HG02943 (cell line): Measurements from ENCODE around the gene RNF43.

Source experiments
- ATAC-seq: cut with Tn5 transposase; IDR thresholded peaks from one replicate; pipeline ENCODE4 v1.9.1; 2021; ENCODE audit warnings: mild to moderate bottlenecking, low read depth, moderate library complexity; ENCODE audit not compliant: unreplicated experiment

RNF43 gene

GRCh38 chr17:58383892-58384462, 33.4 kb downstream of the RNF43 start:
- ATAC-seq = no peak

DNA sequence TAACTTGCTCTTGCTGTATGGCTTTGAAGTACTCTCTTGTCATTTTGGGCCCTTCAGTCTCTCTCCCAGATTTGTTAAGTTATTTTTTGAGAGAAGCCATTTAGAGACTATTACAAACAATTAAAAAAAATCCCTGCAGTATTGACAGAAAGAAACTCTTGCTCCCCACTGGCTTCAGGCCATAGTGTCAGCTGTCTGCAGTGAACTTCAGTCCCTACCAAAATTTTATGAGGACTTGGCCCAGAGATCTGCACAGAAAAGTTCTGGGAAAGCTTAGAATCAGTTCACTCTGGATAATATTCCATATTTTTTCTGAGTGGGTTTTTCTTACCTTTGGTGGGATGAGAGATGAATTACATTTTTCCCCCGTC, 34.5 kb downstream of the RNF43 start:
- no peak for ATAC-seq

DNA sequence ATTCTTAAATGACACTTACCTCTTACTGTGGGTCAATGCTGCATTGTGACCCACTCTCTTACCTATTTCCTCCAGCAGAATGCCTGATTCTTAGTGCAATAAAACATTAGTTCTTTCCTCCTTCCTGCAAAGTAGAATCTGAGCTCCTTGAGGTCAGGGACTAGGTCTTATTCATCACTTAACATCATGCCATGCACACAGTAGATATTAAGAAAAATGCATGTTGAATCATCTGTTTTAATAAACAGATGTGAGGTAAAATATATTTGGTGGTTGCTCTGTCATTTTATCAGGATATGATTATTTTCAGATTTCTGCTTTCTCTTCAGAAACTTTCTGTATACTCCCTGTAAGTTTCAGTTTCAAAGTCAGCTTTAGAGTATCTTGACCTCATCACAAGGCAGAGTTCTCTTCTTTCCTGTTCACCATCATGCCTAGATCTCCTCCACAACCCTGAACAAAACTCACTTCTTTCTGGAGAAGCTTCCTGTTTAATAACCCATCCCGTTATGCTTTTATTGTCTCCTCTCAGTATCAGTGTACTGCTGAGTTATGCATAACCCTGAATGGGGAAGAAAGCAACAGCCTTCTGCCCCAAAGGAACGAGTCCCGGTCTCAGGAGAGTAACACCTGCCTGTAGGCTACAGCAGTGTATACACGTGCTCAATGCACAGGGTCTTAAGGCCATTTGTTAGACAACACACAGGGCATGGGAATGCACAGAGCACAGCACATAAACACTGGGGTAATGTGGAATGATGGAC, 35.0 kb downstream of the RNF43 start:
- no peak for ATAC-seq

- ATAC-seq = no peak
Measured at GRCh38 chr17:58381124-58382035, 36.0 kb downstream of the RNF43 start.

GRCh38 chr17:58380207-58381123, 36.9 kb downstream of the RNF43 start:
- no peak for ATAC-seq

GRCh38 chr17:58379511-58379824, 37.9 kb downstream of the RNF43 start:
- ATAC-seq = no peak

- ATAC-seq = no peak
Measured at GRCh38 chr17:58378733-58379510, 38.4 kb downstream of the RNF43 start.

- ATAC-seq = no peak
Measured at GRCh38 chr17:58377661-58378060, 39.7 kb downstream of the RNF43 start.

DNA sequence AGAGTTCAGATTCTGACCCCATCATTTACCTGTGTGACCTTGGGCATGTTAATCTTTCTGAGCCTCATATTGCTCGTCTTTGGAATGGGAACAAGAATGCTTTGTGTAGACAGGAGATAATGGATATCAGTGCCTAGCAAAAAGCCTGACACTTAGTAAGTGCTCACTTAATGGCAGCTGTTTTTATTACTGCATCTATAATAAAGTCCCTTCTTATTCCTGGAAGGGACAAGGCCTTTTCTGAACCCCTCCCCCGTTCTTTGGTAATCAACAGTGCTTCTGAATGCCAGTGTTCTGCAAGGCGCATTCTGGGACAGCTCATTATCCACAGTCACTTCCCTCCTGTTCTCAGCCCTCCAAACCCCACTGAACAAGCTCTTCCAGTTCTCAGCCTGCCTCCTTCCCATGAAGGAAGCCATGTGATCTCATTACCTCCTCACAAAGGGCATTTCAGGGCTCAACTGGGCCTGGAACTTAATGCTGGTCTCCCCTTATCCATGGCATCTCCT, 40.2 kb downstream of the RNF43 start:
- no peak for ATAC-seq

- ATAC-seq = no peak
Measured at GRCh38 chr17:58376472-58377000, 40.8 kb downstream of the RNF43 start.

- ATAC-seq = no peak
Measured at GRCh38 chr17:58375811-58376210, 41.5 kb downstream of the RNF43 start.

- ATAC-seq = no peak
Measured at GRCh38 chr17:58375256-58375655, 42.1 kb downstream of the RNF43 start.

GRCh38 chr17:58373923-58374322, 43.4 kb downstream of the RNF43 start:
- no peak for ATAC-seq

DNA sequence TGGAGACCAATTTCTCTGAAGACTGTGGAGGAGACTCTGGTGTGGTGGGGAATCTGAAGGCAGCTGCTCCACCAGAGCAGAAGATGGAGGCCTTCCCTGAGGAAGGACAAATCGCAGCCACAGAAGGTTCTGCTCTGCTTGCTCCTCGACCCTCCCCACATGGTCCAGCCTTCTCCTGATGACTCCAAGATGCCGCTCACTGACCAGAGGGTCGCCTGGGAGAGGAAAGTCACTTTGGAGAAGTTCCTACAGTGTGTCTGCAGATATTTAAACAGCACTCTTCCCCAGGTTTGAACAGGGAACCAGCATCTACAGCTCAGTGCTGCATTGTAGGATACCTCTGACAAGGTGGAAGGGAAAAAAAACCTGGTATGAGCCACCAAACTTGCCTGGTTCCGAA, 44.3 kb downstream of the RNF43 start:
- ATAC-seq = no peak

DNA sequence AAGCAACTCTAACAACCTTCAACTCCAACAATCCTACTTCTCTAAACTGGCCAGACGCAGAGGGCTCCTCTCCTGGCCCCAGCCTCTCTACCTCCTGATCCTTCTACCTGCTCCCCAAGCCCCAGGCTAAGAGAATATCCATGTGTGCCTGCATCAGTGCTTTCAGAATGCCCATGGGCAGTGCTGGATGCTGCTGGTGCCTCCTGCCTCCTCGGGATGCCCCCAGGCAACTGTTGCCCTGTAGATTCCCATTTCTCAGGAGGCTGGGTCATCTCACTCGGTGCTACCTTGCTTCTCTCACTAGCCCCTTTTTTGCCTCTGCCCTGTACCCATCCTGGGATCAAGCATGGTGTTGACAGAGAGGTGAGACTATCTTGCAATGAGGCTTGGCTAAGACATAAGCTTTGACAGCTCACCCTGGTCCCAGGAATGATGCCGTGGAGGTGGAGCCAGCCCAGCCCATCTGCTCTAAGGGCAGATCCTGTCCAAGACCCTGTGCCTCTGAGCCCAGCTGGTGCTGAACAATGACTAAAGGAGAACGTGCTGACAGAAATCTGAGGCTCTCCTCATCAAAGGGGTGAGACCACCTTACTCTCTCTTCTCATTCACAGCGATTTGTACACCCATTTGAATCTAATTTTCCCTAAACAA, 45.9 kb downstream of the RNF43 start:
- ATAC-seq = no peak

GRCh38 chr17:58370716-58371115, 46.6 kb downstream of the RNF43 start:
- ATAC-seq = no peak

GRCh38 chr17:58370309-58370708, 47.0 kb downstream of the RNF43 start:
- no peak for ATAC-seq

DNA sequence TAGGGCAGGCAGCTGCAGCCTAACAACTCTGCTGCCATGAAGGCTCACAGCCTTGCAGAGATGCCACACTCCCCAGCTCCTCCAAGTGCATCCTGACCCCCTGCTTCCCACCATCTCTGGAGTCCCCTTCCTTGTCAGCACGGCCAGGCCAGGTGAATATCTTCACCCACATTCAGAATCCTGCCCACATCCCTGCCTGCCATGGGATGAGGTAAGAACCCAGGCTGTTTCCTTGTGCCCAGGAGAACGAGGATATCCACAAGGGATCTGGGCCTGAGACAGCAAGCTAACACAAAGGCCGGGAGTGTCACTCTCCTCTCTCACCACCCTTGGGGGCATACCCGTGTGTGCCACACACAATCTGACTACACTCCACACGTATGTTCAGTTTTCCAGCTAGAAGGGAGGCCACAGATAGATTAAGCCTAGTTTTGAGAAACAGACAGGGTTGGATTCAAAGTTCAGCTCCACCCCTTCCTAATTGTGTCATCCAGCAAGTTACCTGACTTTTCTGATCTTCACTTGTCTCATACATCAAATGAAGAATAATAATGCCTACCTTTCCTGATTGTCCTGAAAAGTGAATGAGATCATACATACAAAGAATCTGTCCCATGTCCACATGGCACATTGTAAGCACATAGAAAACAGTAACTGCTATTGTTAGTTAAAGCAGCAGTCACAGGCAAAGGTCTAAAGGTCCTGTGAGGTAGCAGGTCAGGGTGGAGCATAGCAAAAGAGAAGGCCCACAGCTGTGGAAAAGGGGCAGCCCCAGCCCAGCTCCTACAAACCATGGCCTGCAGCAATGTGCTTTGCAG, 47.9 kb downstream of the RNF43 start:
- ATAC-seq = no peak
